CD14-positive monocyte (primary cell): ENCODE data around the gene TPM1. TPM values are rescaled to one million over a fixed set of nuclear protein-coding genes. Genes with fewer than 3 reads are reported as not detected.
A peak's percentile ranks its signal among the peaks of the same experiment; 100 is the strongest.

Experiments used
- DNase-seq, 3 donors: peaks; one replicate each; pipeline ENCODE4 v3.0.0-alpha.2; 2011 to 2022
- H2AFZ ChIP-seq: 2 replicates; pipeline ENCODE4 v1.6.0; 2012; ENCODE audit warnings: mild to moderate bottlenecking, low read depth, low read length, inconsistent platforms; ENCODE audit not compliant: insufficient read depth, poor library complexity, severe bottlenecking
- H3K27ac ChIP-seq, 2 donors: 1 replicate in 1 of 2; 2 replicates in 1 of 2; pipeline ENCODE4 v1.5.1; 2012 to 2013; ENCODE audit warnings: low read length in 2 of 2, control low read depth in 1 of 2, inconsistent platforms in 1 of 2, low read depth in 1 of 2, mild to moderate bottlenecking in 1 of 2
- H3K27me3 ChIP-seq, 2 donors: one replicate each; pipeline versions ENCODE4 v1.6.0 to v1.6.1; 2011 to 2013; ENCODE audit warnings: low read length in 2 of 2; ENCODE audit not compliant: control insufficient read depth in 2 of 2, insufficient read depth in 2 of 2
- H3K36me3 ChIP-seq, 2 donors: replicated peaks in 1 of 2; 1 replicate in 1 of 2; 2 replicates in 1 of 2; pipeline versions ENCODE4 v1.5.1 to v1.6.1; 2012 to 2013; ENCODE audit warnings: low read length in 2 of 2, control low read depth in 1 of 2, inconsistent platforms in 1 of 2, mild to moderate bottlenecking in 1 of 2; ENCODE audit not compliant: insufficient read depth in 2 of 2, control insufficient read depth in 1 of 2
- H3K4me1 ChIP-seq, 2 donors: 1 replicate in 1 of 2; 2 replicates in 1 of 2; pipeline versions ENCODE4 v1.5.1 to v1.6.1; 2012 to 2013; ENCODE audit warnings: low read length in 2 of 2, control low read depth in 1 of 2, inconsistent platforms in 1 of 2, mild to moderate bottlenecking in 1 of 2, moderate library complexity in 1 of 2; ENCODE audit not compliant: insufficient read depth in 2 of 2, control insufficient read depth in 1 of 2
- H3K4me2 ChIP-seq: replicated peaks from 2 replicates; pipeline ENCODE3; 2012; ENCODE audit warnings: low read length, moderate library complexity, mild to moderate bottlenecking; ENCODE audit not compliant: poor library complexity, severe bottlenecking; ENCODE audit errors: extremely low read depth
- H3K4me3 ChIP-seq, 3 experiments: fragments of 200-600 bp in 1 of 3; sonication (generic) in 1 of 3; replicated peaks in 1 of 3; 1 replicate in 2 of 3; 2 replicates in 1 of 3; pipeline ENCODE4 v1.5.1; 2011 to 2013; ENCODE audit warnings: low read length in 3 of 3, mild to moderate bottlenecking in 3 of 3, control low read depth in 2 of 3, low read depth in 2 of 3, inconsistent platforms in 1 of 3, moderate library complexity in 1 of 3
- H3K79me2 ChIP-seq: 2 replicates; pipeline ENCODE4 v1.6.0; 2012; ENCODE audit warnings: mild to moderate bottlenecking, control low read depth, inconsistent platforms, low read length, moderate library complexity; ENCODE audit not compliant: insufficient read depth
- H3K9ac ChIP-seq: 2 replicates; pipeline ENCODE4 v1.6.0; 2017; ENCODE audit warnings: low read length, mild to moderate bottlenecking; ENCODE audit not compliant: insufficient read depth, poor library complexity, severe bottlenecking
- H3K9me3 ChIP-seq, 2 donors: replicated peaks in 1 of 2; 1 replicate in 1 of 2; 2 replicates in 1 of 2; pipeline versions ENCODE4 v1.5.1 to v1.6.1; 2012 to 2013; ENCODE audit warnings: low read length in 2 of 2, control low read depth in 1 of 2; ENCODE audit not compliant: control insufficient read depth in 1 of 2, insufficient read depth in 1 of 2
- H4K20me1 ChIP-seq: 2 replicates; pipeline ENCODE4 v1.6.0; 2012; ENCODE audit warnings: mild to moderate bottlenecking, low read length, control low read depth, moderate library complexity; ENCODE audit not compliant: insufficient read depth
- H3K27ac Mint-ChIP-seq, 7 donors: one replicate each; pipeline ENCODE4 v1.8.0; 2020; ENCODE audit warnings: mild to moderate bottlenecking in 7 of 7, mixed read lengths in 7 of 7, moderate library complexity in 6 of 7, inconsistent platforms in 2 of 7
- H3K27me3 Mint-ChIP-seq, 3 donors: one replicate each; pipeline ENCODE4 v1.8.0; 2021 to 2022; ENCODE audit warnings: low read depth in 3 of 3, mild to moderate bottlenecking in 3 of 3, mixed read lengths in 3 of 3, moderate library complexity in 3 of 3, inconsistent platforms in 1 of 3
- H3K36me3 Mint-ChIP-seq, 2 donors: one replicate each; pipeline ENCODE4 v1.8.0; 2020; ENCODE audit warnings: mixed read lengths in 2 of 2, inconsistent platforms in 1 of 2, mild to moderate bottlenecking in 1 of 2
- H3K4me1 Mint-ChIP-seq: one replicate; pipeline ENCODE4 v1.8.0; 2020; ENCODE audit warnings: mild to moderate bottlenecking, mixed read lengths
- H3K4me3 Mint-ChIP-seq, 2 donors: one replicate each; pipeline ENCODE4 v1.8.0; 2020; ENCODE audit warnings: mild to moderate bottlenecking in 2 of 2, mixed read lengths in 2 of 2, moderate library complexity in 1 of 2
- H3K9me3 Mint-ChIP-seq, 7 donors: one replicate each; pipeline ENCODE4 v1.8.0; 2020 to 2022; ENCODE audit warnings: mixed read lengths in 7 of 7, mild to moderate bottlenecking in 6 of 7, moderate library complexity in 6 of 7, inconsistent platforms in 2 of 7
- WGBS: methylation state at CpG from one replicate; pipeline ENCODE4 v1.1.5; 2013; ENCODE audit warnings: missing lambda C conversion rate; ENCODE audit not compliant: insufficient coverage; 5-methylcytosine and 5-hydroxymethylcytosine counted together
- intact Hi-C, 2 donors: fragments of 100-400 bp; cut with micrococcal nuclease; formaldehyde crosslinking; loops; one replicate each; pipeline versions ENCODE4 v1.15.0 to v1.15.1; 2023
- polyA plus RNA-seq, 3 donors: library from polyadenylated mRNA; depleted of rRNA in 1 of 3; unstranded in 2 of 3; stranded (reverse) in 1 of 3; fragments of 300-500 nt in 2 of 3; fragments of >200 nt in 1 of 3; fragmentation: Illumina TruSeq in 2 of 3; gene quantifications; 1 replicate in 2 of 3; 2 replicates in 1 of 3; pipeline ENCODE4 v1.2.3, GENCODE V29; 2012 to 2021
- TF ChIP-seq, protein P1 (sequence below): fragments of 200-600 bp; IDR thresholded peaks from one replicate; pipeline ENCODE4 v1.8.0; 2022; ENCODE audit warnings: antibody characterized with exemption, mild to moderate bottlenecking

TPM1 gene
- polyA plus RNA-seq, 3 donors = 11.7 to 15.9 (median 11.9) TPM

GRCh38 chr15:63006032-63006878, 36.3 kb upstream of the TPM1 start:
- no peak for DNase-seq
- WGBS = 69% methylated on average over 3 of the region's 8 CpGs
- intact Hi-C loops = no loop called here
- no peak overlapping the region for H3K4me3 ChIP-seq
- H3K79me2 ChIP-seq = no peaks in the 10 kb centered on the region
- H3K4me1 Mint-ChIP-seq = no peaks in the 10 kb centered on the region
- H3K36me3 ChIP-seq = no peaks in the 10 kb centered on the region
- peak overlapping the region in 2 of 7 donors; percentile 18 to 59 for H3K27ac Mint-ChIP-seq
- no peak overlapping the region for H3K4me3 Mint-ChIP-seq
- H3K9ac ChIP-seq = no peak overlapping the region
- H3K27ac ChIP-seq = no peak overlapping the region
- TF ChIP-seq, protein P1, sequence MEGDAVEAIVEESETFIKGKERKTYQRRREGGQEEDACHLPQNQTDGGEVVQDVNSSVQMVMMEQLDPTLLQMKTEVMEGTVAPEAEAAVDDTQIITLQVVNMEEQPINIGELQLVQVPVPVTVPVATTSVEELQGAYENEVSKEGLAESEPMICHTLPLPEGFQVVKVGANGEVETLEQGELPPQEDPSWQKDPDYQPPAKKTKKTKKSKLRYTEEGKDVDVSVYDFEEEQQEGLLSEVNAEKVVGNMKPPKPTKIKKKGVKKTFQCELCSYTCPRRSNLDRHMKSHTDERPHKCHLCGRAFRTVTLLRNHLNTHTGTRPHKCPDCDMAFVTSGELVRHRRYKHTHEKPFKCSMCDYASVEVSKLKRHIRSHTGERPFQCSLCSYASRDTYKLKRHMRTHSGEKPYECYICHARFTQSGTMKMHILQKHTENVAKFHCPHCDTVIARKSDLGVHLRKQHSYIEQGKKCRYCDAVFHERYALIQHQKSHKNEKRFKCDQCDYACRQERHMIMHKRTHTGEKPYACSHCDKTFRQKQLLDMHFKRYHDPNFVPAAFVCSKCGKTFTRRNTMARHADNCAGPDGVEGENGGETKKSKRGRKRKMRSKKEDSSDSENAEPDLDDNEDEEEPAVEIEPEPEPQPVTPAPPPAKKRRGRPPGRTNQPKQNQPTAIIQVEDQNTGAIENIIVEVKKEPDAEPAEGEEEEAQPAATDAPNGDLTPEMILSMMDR = no peak
- no peak overlapping the region for H2AFZ ChIP-seq
- H3K9me3 Mint-ChIP-seq = peaks cover 0 to 3% (median 0%) of the 10 kb centered on the region in 7 donors
- H3K4me1 ChIP-seq = no peaks in the 10 kb centered on the region
- no peaks in the 10 kb centered on the region for H4K20me1 ChIP-seq
- no peaks in the 10 kb centered on the region for H3K36me3 Mint-ChIP-seq
- no peaks in the 10 kb centered on the region for H3K27me3 ChIP-seq
- no peaks in the 10 kb centered on the region for H3K9me3 ChIP-seq
- H3K4me2 ChIP-seq = no peak overlapping the region
- peaks cover 2 to 6% (median 4%) of the 10 kb centered on the region in 3 donors for H3K27me3 Mint-ChIP-seq

DNA sequence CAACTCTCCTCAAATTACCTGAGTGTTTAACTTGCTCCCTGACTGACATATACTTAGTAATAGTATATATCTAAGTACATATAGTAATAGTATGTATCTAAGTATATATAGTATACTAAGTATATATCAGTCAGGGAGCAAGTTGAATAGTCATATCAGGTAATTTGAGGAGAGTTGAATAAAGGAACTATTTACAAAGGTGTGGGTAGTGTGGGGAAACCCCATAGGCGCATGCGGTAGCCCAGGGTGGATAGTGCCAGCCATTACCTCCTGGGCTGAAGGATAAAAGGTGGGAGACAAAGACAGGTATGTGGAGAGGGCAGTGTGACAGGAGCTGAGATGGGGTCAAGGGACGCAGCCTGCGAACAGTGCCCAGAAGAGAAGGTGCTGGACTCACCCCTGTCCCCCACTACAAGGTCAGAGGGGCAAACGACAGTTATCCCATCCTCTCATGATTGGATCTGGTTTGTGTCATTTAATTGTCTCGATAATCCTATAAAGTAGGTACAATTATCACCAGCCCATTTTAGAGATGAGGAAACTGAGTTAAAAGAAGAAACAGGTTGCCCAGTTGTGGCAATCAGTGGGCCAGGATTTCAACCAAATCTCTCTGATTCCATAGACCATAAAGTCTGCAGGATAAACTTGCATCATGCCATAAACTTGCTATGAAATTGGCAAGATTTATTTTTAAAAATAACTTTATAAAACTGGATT, 34.1 kb upstream of the TPM1 start:
- H3K27me3 Mint-ChIP-seq = peaks cover 2 to 6% (median 6%) of the 10 kb centered on the region in 3 donors
- 100% methylated on average over 2 of the region's 6 CpGs for WGBS
- Histone ChIP-seq H2AFZ (no peak overlapping the region), H3K4me3 (no peak overlapping the region), H3K79me2 (no peaks in the 10 kb centered on the region), H4K20me1 (no peaks in the 10 kb centered on the region), H3K27me3 (no peaks in the 10 kb centered on the region), H3K4me1 (no peaks in the 10 kb centered on the region), H3K9ac (no peak overlapping the region), H3K36me3 (no peaks in the 10 kb centered on the region), H3K9me3 (no peaks in the 10 kb centered on the region), H3K27ac (no peak overlapping the region), H3K4me2 (no peak overlapping the region)
- H3K4me1 Mint-ChIP-seq = no peaks in the 10 kb centered on the region
- TF ChIP-seq, protein P1 = no peak
- no peak overlapping the region for H3K4me3 Mint-ChIP-seq
- DNase-seq = no peak
- intact Hi-C loops = no loop called here
- H3K9me3 Mint-ChIP-seq = peaks cover 0 to 3% (median 2%) of the 10 kb centered on the region in 7 donors
- H3K36me3 Mint-ChIP-seq = no peaks in the 10 kb centered on the region
- H3K27ac Mint-ChIP-seq = no peak overlapping the region
